ENCODE measurements around the gene SLCO1B1.
"Not testable (repeated sequence)": the region's sequence is repeated elsewhere in the genome, so short reads cannot be mapped to it uniquely, and the experiment has no call there.

SLCO1B1 gene

GRCh38 chr12:21130998-21131397, at the start of gene SLCO1B1:
TSS of gene SLCO1B1 (plus strand) at chr12:21131194. CDS start at chr12:21141575, 10,381 bp downstream.
- no peak for DNase-seq (ENCODE audit: low spot score)

GRCh38 chr12:21084753-21085152, 46.2 kb upstream of the SLCO1B1 start:
- DNase-seq (ENCODE audit: low spot score), result not testable (repeated sequence)

- DNase-seq (ENCODE audit: low spot score), result no peak
Measured at GRCh38 chr12:21111732-21112131, 19.3 kb upstream of the SLCO1B1 start.

- DNase-seq (ENCODE audit: low spot score), result no peak
Measured at GRCh38 chr12:21113266-21113665, 17.7 kb upstream of the SLCO1B1 start.

- no peak for DNase-seq (ENCODE audit: low spot score)
Measured at GRCh38 chr12:21117995-21118394, 13.0 kb upstream of the SLCO1B1 start.

GRCh38 chr12:21118760-21119159, 12.2 kb upstream of the SLCO1B1 start:
- DNase-seq (ENCODE audit: low spot score), result no peak

GRCh38 chr12:21129351-21129750, 1.6 kb upstream of the SLCO1B1 start:
- no peak for DNase-seq (ENCODE audit: low spot score)

GRCh38 chr12:21129906-21130305, 1.1 kb upstream of the SLCO1B1 start:
- DNase-seq (ENCODE audit: low spot score), result no peak

- not testable (repeated sequence) for DNase-seq (ENCODE audit: low spot score)
Measured at GRCh38 chr12:21137318-21137999, 6.5 kb downstream of the SLCO1B1 start.

GRCh38 chr12:21138016-21138415, 7.0 kb downstream of the SLCO1B1 start:
- DNase-seq (ENCODE audit: low spot score), result no peak

- DNase-seq (ENCODE audit: low spot score), result no peak
Measured at GRCh38 chr12:21144309-21144708, 13.3 kb downstream of the SLCO1B1 start.

GRCh38 chr12:21149861-21150260, 18.9 kb downstream of the SLCO1B1 start:
- DNase-seq (ENCODE audit: low spot score), result not testable (repeated sequence)

- no peak for DNase-seq (ENCODE audit: low spot score)
Measured at GRCh38 chr12:21151184-21151583, 20.2 kb downstream of the SLCO1B1 start.

GRCh38 chr12:21155522-21156351, 24.7 kb downstream of the SLCO1B1 start:
- no peak for DNase-seq (ENCODE audit: low spot score)

- DNase-seq (ENCODE audit: low spot score), result no peak
Measured at GRCh38 chr12:21165048-21165447, 34.1 kb downstream of the SLCO1B1 start.

GRCh38 chr12:21169878-21170472, 39.0 kb downstream of the SLCO1B1 start:
- DNase-seq (ENCODE audit: low spot score), result peak; percentile 7

- DNase-seq (ENCODE audit: low spot score), result no peak
Measured at GRCh38 chr12:21172079-21172478, 41.1 kb downstream of the SLCO1B1 start.

GRCh38 chr12:21183721-21184275, 52.8 kb downstream of the SLCO1B1 start:
- no peak for DNase-seq (ENCODE audit: low spot score)

- no peak for DNase-seq (ENCODE audit: low spot score)
Measured at GRCh38 chr12:21190016-21190415, 59.0 kb downstream of the SLCO1B1 start.

- not testable (repeated sequence) for DNase-seq (ENCODE audit: low spot score)
Measured at GRCh38 chr12:21214433-21214832, 83.4 kb downstream of the SLCO1B1 start.

- no peak for DNase-seq (ENCODE audit: low spot score)
Measured at GRCh38 chr12:21219206-21219605, 88.2 kb downstream of the SLCO1B1 start.

- DNase-seq (ENCODE audit: low spot score), result no peak
Measured at GRCh38 chr12:21220266-21220665, 89.3 kb downstream of the SLCO1B1 start.

GRCh38 chr12:21221072-21221471, 90.1 kb downstream of the SLCO1B1 start:
- no peak for DNase-seq (ENCODE audit: low spot score)
